Activated T-cell treated with anti-CD3 and anti-CD28 coated beads for 4 hours (primary cell): ENCODE measurements around the gene ACSF3.
"Not testable (repeated sequence)": the region's sequence is repeated elsewhere in the genome, so short reads cannot be mapped to it uniquely, and the experiment has no call there.

Experiments
- DNase-seq: peaks from one replicate; pipeline ENCODE4 v3.0.0-alpha.2; 2020

The ACSF3 gene

DNA sequence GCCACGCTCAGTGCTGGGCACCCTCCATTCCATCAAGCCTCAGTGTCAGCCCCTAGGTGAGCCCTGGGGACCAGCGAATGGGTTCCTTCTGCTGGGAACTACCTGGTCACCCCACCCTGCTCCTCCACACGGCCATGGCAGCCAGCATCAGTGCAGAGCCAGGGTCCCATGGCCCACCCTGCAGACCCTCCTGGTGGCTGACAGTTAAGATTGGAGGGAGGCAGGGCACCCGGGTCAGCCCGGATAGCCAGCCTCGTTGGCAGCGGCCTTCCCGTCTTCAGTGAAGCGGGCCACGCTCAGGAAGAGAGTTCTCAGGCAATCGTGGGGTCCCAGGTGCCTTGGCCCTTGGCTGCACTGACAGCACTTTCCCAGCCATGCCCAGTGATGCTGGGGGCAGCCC lies 37.1 kb upstream of the ACSF3 start:
- no peak for DNase-seq

DNA sequence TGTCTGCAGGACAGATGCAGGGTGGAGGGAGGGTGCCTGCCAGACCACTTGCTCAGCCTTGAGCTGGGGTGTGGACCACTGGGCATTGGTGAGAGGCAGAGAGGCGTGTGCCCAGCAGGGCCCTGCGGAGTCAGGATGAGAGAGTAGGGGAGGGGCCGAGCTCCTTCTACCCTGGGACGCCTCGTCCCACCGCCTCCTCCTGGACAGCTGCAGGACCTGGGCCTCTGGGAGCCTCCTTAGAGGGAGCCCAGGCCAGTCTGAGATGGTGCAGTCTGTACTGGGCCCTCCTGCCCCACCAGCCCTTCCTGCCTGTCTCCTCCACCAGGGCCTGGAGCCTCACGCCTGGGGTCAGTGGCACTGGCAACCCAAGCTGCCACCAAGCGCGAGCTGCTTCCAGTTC lies 35.9 kb upstream of the ACSF3 start:
- DNase-seq: no peak

DNA sequence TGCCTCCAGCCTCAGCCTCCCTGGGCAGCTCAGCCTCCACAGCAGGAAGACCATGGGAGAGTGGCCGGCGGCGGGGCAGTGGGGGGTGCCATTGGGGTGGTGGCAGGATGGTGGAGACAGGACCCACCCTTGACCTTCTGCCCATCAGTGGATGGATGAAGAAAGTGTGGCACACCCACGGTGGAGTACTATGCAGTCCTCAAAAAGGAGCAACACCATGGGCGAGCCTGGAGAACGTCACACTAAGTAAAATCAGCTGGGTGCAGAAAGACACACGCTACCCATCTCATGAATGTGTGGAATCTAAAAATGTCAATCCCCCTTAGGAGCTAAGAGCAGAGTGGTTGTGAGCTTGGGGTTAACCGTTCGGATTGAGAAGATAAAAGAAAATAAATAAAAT lies 34.8 kb upstream of the ACSF3 start:
- no peak for DNase-seq

DNA sequence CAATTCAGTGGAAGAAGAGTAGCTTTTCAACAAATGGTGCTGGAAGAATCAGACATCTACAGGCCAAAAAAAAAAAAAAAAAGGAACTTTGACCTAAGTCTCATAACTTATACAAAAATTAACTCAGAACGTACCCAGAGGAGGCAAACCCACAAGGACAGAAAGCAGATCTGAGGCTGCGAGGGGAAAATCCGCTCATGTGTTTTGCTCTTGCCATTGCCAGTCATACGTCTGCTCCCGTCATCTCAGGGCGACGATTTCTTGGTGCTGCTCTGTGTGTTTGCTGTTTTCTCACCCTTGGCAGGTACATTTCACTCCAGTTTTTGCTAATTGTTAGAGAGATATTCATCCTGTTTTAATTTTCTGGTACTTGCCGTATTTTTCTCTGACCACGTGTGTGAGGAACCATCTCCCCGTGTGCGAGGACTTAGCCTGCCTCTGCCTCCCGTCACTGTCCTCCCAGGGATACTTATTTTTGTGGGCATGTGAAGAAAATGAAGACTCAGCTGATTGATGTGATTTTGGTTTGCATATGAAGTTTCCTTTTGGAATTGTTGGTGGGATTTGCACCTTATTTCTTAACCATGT lies 33.4 kb upstream of the ACSF3 start:
- DNase-seq: no peak

DNA sequence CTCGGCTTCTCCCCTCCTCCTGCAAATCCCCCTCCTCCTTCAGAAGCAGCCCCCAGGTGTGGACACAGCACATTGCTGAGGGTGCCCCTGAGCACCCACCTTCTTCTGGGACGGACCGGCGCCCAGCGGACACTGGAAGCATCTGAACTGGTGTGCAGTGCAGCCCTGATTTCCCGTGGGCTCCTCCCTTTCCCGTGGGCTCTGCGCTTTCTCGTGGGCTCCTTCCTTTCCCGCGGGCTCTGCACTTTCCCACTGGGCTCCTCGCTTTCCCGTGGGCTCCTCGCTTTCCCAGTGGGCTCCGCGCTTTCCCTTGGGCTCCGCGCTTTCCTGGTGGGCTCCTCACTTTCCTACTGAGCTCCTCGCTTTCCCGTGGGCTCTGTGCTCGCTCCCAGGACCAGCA lies 32.6 kb upstream of the ACSF3 start:
- DNase-seq: no peak

GRCh38 chr16:89061590-89062380 lies 31.9 kb upstream of the ACSF3 start:
- no peak for DNase-seq

DNA sequence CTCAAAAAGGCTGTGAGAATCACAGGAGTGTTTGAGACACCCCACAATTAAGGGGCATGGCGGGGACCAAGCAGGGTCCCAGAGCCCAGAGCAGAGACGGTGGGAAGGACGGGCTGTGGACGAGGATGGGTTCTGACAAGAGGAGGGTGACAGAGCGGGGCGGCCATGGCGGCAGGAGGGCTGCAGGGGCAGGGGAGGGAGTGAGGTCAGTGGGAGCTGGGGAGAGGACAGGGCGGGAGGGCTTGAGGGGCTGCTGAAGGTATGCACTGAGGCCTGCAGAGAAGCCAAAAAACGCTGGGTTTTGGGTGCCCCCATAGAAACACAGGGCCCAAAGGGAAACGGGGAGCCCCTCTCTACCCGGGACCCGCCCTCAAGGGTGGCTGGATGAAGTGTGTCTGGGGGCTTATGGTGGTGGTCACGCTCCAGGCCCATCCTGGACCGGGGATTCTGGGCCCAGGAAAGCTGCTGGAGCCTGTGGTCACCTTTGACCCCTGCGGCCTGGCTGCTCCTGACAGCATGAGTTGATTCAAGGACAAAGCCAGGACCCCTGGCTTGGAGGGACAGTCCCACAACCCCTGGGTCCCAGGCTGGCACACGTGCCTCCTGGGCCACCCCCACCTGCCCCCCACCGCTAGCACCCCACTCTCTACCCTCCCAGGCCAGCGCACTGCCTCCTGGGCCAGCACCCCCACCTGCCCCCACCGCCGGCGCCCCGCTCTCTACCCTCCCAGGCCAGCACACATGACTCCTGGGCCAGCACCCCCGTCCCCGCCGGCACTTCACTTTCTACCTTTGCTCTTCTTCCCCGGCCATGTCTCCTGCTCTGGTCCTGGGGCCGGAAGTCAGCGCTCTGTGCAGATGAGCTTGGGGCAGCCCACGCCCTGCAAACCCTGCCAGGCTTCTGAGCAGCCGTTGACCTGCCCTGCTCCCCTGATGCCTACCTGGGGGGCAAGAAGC lies 31.0 kb upstream of the ACSF3 start:
- DNase-seq: no peak

DNA sequence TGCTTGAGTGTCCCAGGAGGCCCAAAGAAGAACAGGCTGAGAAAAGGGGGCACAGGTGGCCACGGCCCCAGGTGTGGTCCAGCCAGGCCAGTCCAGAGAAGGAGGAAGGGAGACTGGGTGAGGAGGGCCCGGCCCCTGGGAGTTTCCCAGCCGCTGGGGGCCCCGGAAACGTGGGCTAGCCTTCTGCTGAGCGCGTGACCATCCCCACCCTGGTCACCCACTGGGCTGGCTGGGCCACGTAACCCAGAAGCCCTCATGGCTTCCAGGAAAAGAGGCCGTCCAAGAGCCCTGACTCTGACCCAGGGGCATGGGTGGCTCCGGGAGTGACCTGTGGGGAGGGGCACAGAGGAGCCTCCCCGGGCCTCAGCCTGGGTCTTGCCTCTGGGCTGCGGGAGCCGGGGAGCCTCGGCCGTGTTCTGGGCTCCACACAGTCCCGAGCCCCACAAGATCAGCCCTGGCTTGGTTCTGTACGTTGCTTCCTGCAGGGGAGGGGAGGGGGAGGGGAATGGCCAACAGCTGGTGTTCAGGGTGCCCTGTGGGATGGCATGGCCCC lies 29.8 kb upstream of the ACSF3 start:
- no peak for DNase-seq

GRCh38 chr16:89064606-89065457 lies 28.8 kb upstream of the ACSF3 start:
- DNase-seq: no peak

- DNase-seq: no peak
These were observed 28.2 kb upstream of the ACSF3 start for GRCh38 chr16:89065458-89065822.

GRCh38 chr16:89066721-89067120 lies 26.9 kb upstream of the ACSF3 start:
- no peak for DNase-seq

DNA sequence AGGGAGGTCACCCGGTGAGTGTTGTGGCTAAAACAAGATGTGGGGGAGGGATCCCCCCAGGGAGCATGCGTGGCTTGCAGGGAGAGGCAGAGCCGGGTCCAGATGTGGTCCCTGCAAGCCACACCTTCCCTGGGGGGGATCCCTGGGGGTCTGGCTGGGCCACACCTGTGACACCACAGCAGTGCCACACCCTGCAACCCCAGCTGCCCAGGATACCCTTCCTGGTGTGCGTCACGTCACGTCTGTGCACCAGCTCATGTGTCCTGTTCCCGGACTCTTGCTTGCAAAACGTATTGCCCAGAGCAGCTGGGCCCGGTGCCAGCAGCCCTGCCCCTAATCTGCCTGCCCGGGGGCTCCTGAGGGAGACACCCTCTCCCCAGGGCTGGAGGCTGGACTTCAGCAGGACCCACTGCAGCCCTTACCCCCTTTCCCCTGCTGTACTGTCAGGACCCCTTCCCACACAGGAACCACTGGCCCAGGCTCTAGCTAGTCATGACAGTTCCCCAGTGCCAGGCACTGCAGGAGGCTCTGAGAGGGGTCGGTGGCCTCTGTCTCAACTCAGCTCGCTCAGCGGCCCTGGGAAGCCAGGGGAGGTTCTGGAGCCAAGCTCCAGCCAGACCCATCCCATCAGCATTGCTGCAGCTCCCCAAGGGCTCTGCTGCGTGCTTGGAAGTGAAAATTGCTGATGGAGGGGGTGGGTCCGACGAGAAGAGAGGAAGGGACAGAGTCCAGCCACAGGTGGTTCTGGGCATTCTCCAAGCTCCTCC lies 25.8 kb upstream of the ACSF3 start:
- DNase-seq: no peak

GRCh38 chr16:89068814-89069616 lies 24.6 kb upstream of the ACSF3 start:
- not testable (repeated sequence) for DNase-seq

DNA sequence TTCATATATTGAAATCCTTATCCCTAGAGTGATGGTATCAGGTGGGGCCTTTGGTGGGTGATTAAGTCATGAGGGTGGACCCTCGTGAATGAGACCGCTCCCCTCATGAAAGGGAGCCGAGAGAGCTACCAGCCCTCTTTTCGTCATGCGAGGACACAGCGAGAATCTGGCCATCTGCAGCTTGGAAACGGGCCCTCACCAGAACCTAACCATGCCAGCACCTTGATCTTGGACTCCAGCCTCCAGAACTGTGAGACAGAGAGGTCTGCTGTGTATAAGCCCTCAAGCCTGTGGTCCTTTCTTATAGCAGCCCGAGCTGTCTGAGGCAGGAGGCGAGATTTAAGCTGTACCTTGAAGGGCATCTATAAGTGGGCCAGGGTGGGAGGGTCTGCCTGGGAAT lies 23.7 kb upstream of the ACSF3 start:
- DNase-seq: no peak

DNA sequence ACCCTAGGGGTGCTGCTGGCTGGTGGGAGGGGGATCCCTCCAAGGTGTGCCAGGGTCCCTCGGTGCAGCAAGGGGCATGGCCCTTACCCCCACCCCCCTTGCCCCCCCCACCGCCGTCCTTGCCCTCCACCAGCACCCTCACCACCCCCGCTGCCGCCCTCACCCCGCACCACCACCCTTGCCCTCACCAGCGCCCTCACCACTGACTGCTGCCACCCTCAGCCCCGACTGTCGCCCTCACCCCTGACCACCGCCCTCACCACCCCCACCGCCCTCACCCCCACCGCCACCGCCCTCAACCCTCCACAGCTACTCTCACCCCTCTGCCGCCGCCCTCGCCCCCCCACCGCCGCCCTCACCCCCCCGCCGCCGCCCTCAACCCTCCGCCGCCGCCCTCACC lies 23.1 kb upstream of the ACSF3 start:
- DNase-seq: no peak

GRCh38 chr16:89071686-89072547 lies 21.7 kb upstream of the ACSF3 start:
- DNase-seq: no peak

DNA sequence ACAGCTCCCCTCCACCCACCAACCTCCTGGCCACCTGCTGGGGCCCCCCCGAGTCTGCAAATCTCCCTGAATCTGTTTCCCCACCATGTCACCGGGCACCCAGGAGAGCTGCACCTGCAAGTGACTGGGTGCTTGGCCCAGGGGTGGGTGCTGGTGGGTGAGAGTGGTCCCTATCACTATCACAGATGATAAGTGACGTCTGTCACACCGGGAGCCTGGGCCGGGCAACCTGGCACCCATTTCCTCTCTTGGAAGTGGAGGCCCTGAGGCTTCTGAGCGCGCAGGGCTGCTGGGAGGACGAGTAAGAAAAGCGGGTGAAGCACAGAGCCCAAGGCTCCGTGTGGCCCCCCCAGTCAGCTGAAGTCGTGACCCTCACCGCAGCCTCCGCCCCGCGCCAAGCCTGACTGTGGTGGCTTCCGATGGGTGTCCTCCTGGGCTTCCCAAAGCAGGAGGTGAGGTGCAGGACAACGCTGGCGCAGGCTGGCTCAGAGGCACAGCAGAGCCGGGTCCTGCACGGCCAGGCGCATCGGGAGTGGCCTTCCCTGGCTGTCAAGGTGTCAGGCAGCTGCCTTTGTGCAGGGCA lies 21.0 kb upstream of the ACSF3 start:
- no peak for DNase-seq

DNA sequence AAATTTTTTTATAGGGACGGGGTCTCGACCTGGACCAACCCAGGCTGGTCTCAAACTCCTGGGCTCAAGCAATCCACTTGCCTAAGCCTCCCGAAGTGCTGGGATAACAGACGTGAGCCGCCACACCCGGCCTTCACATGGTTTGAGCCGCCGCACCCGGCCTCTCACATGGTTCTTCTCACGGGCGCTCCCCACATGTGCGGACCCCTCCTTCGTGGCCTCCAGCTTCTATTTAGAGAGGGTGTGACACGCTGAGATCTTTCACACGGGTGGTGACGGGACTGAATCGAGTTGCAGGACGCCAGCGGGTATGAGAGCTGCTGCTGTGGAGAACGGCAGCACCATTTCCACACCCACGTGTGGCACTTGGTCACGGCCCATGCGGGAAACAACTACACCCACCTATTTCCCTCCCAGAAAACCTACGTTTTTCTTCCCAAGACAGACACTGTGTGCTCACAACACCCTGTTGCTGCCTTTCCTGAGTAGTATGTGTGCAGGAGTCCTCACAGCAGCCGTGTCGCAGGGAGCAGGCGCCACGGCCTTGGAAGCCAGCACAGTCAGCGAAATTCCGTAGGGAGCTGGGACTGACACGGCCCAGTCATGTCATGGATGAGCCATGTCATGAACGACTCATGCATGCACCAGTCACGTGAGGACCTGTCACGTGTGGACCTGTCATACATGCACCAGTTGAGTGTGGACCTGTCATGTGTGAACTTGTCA lies 20.1 kb upstream of the ACSF3 start:
- no peak for DNase-seq
